HepG2 (cell line): ENCODE measurements around the gene DHRS1. TPM values are rescaled to one million over a fixed set of nuclear protein-coding genes. Genes with fewer than 3 reads are reported as not detected.

ENCODE experiments used
- ATF4 ChIP-seq, 2 experiments: fragments of 450-650 bp in 1 of 2; sonication (generic) in 1 of 2; formaldehyde crosslinking; IDR thresholded peaks; 2 replicates each; pipeline versions ENCODE4 v1.5.0 to v1.8.0; 2020 to 2022; ENCODE audit warnings: mild to moderate bottlenecking in 1 of 2, missing genetic modification reagents in 1 of 2
- KDM4B ChIP-seq: sonication (generic); formaldehyde crosslinking; IDR thresholded peaks from 2 replicates; pipeline ENCODE4 v1.4.0; 2020; ENCODE audit warnings: missing genetic modification reagents
- KMT2A ChIP-seq: sonication (generic); formaldehyde crosslinking; IDR thresholded peaks from 2 replicates; pipeline ENCODE4 v1.4.0; 2020; ENCODE audit warnings: missing genetic modification reagents
- NFRKB ChIP-seq: fragments of 450-650 bp; IDR thresholded peaks from 2 replicates; pipeline ENCODE4 v1.6.1; 2017
- PBX2 ChIP-seq: IDR thresholded peaks from 2 replicates; pipeline ENCODE4 v1.6.1; 2016; ENCODE audit warnings: control low read depth
- SP2 ChIP-seq: sonication (generic); formaldehyde crosslinking; IDR thresholded peaks from 2 replicates; pipeline ENCODE4 v1.5.1; 2020; ENCODE audit warnings: mild to moderate bottlenecking, missing genetic modification reagents
- STAG1 ChIP-seq: sonication (generic); formaldehyde crosslinking; IDR thresholded peaks from 2 replicates; pipeline ENCODE4 v1.4.0; 2020; ENCODE audit warnings: missing genetic modification reagents
- TBX3 ChIP-seq: fragments of 450-650 bp; IDR thresholded peaks from 2 replicates; pipeline ENCODE4 v1.6.1; 2017; ENCODE audit warnings: antibody characterized with exemption, mild to moderate bottlenecking, inconsistent platforms, borderline replicate concordance
- TIGD3 ChIP-seq: sonication (generic); formaldehyde crosslinking; IDR thresholded peaks from 2 replicates; pipeline ENCODE4 v1.5.1; 2020; ENCODE audit warnings: mild to moderate bottlenecking, missing genetic modification reagents, borderline replicate concordance
- UBTF ChIP-seq: sonication (generic); formaldehyde crosslinking; IDR thresholded peaks from 2 replicates; pipeline ENCODE4 v1.4.0; 2020; ENCODE audit warnings: mild to moderate bottlenecking, missing genetic modification reagents
- ZBTB44 ChIP-seq: sonication (generic); formaldehyde crosslinking; IDR thresholded peaks from 2 replicates; pipeline ENCODE4 v1.4.0; 2020; ENCODE audit warnings: missing genetic modification reagents
- ZNF143 ChIP-seq: sonication (generic); formaldehyde crosslinking; IDR thresholded peaks from 2 replicates; pipeline ENCODE4 v1.4.0; 2020; ENCODE audit warnings: missing genetic modification reagents
- ZNF484 ChIP-seq: sonication (generic); formaldehyde crosslinking; IDR thresholded peaks from 2 replicates; pipeline ENCODE4 v1.5.1; 2020; ENCODE audit warnings: mild to moderate bottlenecking, low read depth, missing genetic modification reagents, borderline replicate concordance
- ZNF784 ChIP-seq: sonication (generic); formaldehyde crosslinking; IDR thresholded peaks from 2 replicates; pipeline ENCODE4 v1.5.1; 2020; ENCODE audit warnings: missing genetic modification reagents, mild to moderate bottlenecking, borderline replicate concordance
- polyA plus RNA-seq, 8 experiments: library from polyadenylated mRNA; depleted of rRNA in 3 of 8; stranded (reverse) in 7 of 8; unstranded in 1 of 8; fragments of >200 nt; fragmentation: Illumina TruSeq in 4 of 8; extraction: Trizol in 4 of 8; gene quantifications; 2 replicates each; pipeline versions ENCODE4 v1.2.1 to v1.2.3, GENCODE V29; 2011 to 2016; ENCODE audit warnings: low read depth in 4 of 8, missing spikeins in 1 of 8, mixed read lengths in 1 of 8; ENCODE audit not compliant: insufficient read depth in 1 of 8
- total RNA-seq, 5 experiments: library from RNA; depleted of rRNA; stranded (reverse); fragments of >200 nt; fragmentation: Illumina TruSeq; extraction: Trizol; gene quantifications; 2 replicates each; pipeline ENCODE4 v1.2.3, GENCODE V29; 2016; ENCODE audit warnings: low read depth in 1 of 5

DHRS1 gene
- total and polyA plus RNA-seq, 2 of the 13 experiments (the other 11 are each of a cell fraction or from before 2014, with no cell fraction given): 49.8 to 60.8 TPM

- TF ChIP-seq UBTF (peak; percentile 71), PBX2 (CRISPR knock-in tag) (no peak), TIGD3 (peak; percentile 41; the same call in 1 of the 2 replicates), ATF4 (CRISPR knock-in tag; IDR thresholded peaks at IDR 0.05) (no peak), TBX3 (peak; percentile 80; the same call in 1 of the 2 replicates), ZNF784 (CRISPR knock-in tag) (peak; percentile 81; the same call in 1 of the 2 replicates), KMT2A (CRISPR knock-in tag) (peak; percentile 87), KDM4B (CRISPR knock-in tag) (peak; percentile 91; the same call in 1 of the 2 replicates), ZNF484 (CRISPR knock-in tag) (no peak; the same call in 1 of the 2 replicates), ZNF143 (CRISPR knock-in tag) (no peak; the same call in 1 of the 2 replicates), SP2 (CRISPR knock-in tag) (peak; percentile 39; the same call in 1 of the 2 replicates), ZBTB44 (CRISPR knock-in tag) (no peak), NFRKB (no peak), STAG1 (CRISPR knock-in tag) (peak; percentile 67)
Observed at GRCh38 chr14:24307575-24308341, 8.2 kb upstream of the DHRS1 start, which contains the start of gene CIDEB (continued).
